T-helper 9 cell (primary cell): ENCODE measurements around the gene NCOA5.

Experiments used
- DNase-seq: peaks from one replicate; pipeline ENCODE4 v3.0.0-alpha.2; 2020

NCOA5 gene

GRCh38 chr20:46089167-46089416 lies 670 bp downstream of the NCOA5 start:
- no peak for DNase-seq

DNA sequence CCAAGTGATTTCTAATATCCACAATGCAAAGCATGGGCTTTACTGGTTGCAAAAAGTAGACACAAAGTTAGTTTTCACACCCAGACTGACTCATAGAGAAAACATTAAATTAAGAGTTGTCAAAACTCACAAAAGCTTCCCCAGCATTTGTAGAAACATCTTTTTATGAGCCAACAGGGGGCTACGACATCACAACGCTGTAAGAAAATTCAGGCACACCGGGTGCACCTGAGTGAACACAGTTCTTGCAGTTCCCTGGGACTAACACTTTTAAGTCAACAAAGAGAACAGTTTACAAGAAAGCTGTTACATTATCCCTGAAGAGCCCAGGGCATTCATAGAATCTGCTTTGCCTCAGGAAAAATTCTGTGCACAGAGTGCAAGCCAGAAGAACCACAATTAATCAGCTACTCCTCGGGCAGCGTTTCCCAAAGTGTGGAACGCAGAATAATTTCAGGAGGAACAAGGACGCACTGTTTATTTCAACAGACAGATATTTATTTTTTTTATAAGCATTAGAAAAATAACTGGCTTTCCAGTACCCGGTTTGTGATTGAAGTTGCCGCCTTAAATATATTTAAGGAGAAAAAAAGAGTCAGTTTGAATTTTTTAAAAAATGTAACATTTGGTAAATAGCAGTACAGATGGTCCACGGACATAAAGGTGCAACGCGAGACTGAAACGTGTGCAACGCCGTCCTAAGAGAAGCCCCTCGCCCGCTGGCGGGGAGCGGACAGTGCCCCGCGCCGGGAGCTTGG lies 1.2 kb downstream of the NCOA5 start:
- DNase-seq, result no peak

DNA sequence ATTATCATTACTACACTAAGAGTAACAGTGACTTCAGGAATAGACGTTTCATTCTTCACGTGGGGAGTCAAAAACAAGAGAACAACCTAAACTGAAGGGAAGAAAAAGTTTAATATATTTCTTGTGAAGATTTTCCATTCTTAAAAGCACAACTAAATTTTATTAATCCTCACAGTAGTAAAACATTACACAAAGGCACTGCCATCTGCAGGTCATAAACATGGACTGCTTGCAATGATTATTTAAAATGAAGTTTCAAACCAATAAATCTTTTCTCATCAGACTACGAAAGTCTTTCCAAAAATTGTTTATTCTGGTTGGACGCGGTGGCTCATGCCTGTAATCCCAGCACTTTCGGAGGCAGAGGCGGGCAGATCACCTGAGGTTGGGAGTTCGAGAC lies 2.6 kb downstream of the NCOA5 start:
- no peak for DNase-seq

DNA sequence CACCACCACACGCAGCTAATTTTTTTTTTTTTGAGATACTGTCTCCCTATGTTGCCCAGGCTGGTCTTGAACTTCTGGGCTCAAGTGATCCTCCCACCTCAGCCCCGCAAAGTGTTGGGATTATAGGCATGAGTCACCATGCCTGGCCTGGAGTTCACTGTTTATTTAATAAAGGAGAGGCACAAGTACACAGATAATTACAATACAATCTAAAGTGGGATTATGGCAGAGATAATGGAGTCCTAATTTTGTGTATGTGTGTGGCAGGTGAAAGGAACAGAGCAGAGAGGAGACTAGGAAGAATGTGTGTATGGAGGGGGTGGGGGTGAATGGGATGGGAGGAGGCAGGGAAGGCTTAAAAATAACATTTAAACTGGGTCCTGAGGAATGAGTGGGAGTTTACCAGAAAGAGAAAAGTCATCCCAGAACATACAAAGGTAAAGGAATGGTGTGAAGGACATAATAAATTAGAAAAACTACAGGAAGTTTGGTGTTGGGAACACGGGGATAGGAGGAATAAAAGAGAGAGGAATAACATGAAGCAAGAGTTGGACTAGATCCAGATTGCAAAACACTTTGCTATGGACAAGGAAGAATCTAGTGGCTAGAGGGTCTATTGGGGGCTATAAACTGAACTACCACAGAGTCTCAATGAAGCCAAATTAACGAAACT lies 4.4 kb downstream of the NCOA5 start:
- no peak for DNase-seq

GRCh38 chr20:46084805-46085178 lies 5.0 kb downstream of the NCOA5 start:
- DNase-seq, result no peak

DNA sequence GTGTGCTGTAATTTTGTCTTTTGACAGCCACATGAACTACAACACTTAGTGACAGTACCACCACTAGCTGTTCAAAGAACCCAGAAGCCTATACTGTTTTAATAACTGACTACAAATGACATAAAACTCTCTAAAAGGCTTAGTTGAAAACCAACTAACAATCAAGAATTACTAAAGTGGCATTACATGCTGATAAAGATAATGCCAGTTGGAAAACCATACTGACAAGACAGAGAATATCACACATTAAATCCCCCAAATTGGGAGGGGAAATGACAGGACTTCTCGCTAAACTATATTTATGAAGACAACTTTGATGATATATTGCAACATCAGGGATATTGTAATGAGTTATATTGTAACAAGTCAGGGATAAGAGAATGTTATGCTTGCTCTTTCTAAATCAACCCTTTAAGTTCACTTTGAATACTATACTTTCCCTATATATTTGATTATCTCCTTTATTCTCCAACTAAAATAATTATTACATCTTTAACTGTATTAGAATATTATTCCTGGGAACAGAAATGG lies 6.2 kb downstream of the NCOA5 start:
- no peak for DNase-seq

DNA sequence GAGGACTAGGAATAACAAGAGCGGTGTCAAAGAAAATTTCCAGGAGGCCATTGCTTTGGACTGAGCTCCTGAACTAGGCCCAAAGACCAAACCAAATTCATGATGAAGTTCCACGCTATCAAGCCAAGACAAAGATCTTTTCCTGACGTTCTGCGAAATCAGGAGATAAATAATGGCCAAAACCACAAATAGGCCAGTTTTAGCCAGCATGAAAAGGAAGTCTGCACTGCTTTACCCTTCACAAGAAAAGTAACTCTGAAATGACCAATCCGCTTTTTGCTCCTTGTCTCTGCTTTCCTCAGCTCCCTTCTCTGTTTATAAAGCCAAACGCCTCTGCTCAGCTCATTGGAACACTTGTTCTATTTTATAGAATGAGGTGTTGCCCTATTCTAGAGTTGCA lies 6.7 kb downstream of the NCOA5 start:
- no peak for DNase-seq

DNA sequence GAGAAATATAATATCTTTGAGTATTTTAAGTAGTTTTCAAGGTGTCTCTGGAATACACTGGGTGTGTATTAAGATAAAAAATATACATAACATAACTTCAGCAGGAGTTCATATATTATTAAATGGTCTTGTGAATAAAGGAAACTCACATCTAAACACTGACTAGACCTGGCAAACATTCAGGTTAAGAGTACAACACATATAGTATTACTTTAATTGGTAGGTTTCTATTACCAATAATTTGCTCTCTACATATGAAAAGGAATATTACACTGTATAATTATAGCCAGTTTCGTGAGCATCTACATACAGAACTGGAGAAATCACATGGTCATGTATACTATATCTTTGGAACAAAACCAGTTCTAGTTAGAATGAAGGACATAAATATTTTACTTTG lies 8.7 kb downstream of the NCOA5 start:
- DNase-seq, result no peak

DNA sequence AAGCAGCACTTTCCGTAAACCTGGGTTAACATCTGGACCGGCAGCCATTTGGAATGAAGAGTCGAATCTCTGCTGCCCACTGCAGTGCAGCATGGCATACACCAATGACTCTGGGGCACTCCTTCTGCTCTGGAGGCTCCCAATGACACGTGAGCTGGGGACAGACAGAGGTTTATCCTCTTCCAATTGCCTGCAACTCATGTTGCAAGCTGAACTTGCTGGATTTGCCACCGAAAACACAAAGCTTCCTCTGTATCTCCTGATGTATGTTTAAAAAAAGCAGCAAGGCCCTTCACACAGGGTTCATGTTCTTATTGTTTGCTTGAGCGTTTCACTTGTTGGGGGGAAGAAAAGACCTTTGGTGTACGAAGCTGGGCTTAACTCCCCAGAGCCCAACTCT lies 10.8 kb downstream of the NCOA5 start:
- no peak for DNase-seq

- no peak for DNase-seq
These were observed 12.0 kb downstream of the NCOA5 start for GRCh38 chr20:46077642-46078305.

GRCh38 chr20:46076806-46077205 lies 13.0 kb downstream of the NCOA5 start:
- no peak for DNase-seq

DNA sequence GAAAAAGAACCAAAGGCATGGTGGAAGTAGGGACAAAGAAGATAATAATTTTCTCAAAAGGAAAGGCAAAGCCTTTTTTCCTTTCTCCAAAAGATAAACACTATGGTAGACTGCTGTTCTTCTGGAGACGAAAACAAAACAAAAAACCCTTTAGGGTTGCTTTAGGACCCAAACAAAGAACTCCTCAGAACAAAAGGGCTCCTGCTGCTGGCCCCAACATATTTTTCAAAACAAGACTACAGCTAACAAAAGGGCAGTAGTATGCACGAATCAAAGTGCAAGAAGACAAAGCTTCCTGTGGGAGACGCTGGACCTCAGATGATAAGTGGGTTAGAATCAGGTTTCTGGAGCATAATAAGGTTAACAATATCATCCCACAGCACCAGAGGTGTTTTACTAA lies 15.8 kb downstream of the NCOA5 start:
- DNase-seq, result no peak

GRCh38 chr20:46073443-46073842 lies 16.3 kb downstream of the NCOA5 start:
- DNase-seq, result no peak

DNA sequence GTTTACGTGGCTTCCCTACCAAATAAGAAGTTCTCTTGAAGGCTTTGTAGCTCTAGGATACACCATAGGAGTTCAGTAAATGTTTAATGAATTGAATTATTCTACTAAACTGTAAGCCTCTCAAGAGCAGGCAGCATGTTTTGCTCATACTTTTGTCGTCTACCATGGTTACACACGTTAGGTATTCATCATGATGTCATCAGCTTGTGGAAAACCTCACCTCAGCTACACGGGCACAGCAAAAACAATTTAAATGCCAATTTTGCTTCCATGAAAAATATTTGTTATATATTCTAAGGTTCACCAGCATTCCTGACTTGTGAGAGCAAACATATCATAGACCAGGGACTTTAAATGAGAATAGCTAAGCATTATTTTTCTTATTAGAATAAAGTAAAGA lies 16.7 kb downstream of the NCOA5 start:
- DNase-seq, result no peak

DNA sequence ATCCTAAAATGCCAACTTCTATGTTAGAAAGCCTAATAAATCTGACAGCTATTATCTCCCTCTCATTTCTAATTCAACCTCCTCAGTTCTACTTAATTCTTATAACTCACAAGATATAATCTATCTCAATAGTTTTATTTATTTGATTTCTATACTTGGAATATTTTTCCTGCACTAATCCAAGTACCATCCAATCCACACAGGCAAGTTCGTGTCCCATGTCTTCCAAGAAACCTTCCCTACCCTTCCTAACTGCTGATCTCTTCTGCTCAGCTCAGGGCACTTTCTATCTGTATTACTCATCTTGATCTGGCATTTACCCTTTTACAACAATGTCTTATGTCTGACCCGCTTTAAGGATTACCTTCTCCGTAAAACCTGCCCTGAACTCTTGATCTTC lies 18.2 kb downstream of the NCOA5 start:
- no peak for DNase-seq

DNA sequence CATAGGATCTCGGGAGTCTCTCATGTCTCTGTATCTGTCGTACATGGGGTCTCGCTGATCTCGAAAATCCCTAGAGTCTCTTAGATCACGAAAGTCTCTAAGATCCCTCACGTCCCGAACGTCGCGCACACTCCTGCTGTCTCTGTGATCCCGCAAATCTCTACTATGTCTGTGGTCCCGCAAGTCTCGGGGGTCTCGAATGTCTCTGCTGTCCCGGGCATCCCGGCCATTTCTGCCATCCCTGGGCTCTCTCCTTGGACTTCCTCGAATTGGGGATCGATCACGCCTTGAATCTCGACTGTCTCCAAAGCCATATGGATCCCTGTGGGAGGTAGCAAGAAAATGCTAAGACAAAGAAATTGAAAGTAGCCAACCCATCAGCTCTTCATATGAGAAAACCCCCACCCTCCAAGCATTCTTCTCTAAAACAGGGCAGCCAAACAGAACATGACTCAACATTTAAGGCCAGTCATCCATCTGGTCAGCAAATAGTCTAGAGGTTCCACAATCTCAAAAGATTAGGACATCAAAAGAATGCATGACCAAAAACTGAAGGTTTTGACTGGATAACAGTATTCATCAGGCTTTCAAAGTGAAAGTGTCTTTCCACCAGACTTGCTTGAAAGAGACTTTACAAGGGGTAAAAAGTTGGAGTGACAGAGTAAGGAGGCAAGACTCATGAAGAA lies 19.4 kb downstream of the NCOA5 start:
- no peak for DNase-seq

GRCh38 chr20:46065691-46066090 lies 24.1 kb downstream of the NCOA5 start:
- no peak for DNase-seq

DNA sequence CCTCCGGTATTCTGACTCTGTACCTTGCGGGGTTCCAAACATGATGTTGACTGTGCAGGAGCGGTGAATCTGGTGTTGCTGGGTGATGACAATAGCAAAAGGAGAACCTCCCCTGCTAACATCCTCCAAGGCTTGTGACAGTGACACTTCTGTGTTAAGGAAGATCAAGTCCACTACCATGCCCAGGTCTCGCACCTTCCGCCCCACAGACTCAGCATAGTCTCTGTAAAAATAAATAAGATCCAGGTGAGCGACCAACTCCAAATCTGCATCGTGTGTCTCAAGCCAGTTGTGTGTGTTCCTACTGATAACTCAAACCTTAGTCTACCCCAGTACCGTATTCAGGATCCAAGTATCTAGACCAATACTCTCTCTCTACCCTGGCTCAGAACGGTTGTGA lies 24.8 kb downstream of the NCOA5 start:
- no peak for DNase-seq

- DNase-seq, result no peak
These were observed 26.1 kb downstream of the NCOA5 start for GRCh38 chr20:46063652-46064054.

GRCh38 chr20:46063151-46063550 lies 26.6 kb downstream of the NCOA5 start:
- no peak for DNase-seq

DNA sequence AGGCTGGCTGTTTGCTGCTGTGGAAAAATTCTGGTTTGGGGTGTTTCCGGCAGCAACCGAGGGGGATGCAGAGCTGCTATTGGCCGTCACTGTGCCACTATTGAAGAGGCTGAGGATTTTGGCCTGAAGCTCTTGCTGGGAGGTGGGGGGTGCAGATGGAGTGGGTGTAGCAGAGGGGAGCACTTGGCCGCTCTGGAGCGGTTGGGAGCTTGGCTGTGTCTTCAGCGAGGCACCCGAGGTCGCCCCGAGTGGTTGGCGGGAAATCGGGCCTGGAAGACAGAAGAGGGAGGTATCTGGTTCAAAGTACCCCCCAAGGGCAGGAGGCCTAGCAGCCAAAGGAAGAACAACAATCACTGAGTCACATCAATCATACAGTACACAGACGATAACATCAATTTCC lies 27.1 kb downstream of the NCOA5 start:
- DNase-seq, result no peak

GRCh38 chr20:46062151-46062550 lies 27.6 kb downstream of the NCOA5 start:
- DNase-seq, result no peak

GRCh38 chr20:46060975-46061374 lies 28.8 kb downstream of the NCOA5 start:
- DNase-seq, result no peak
